ENCODE measurements around the gene USP48. TPM values are rescaled to one million over a fixed set of nuclear protein-coding genes. Genes with fewer than 3 reads are reported as not detected.

USP48 gene
- total RNA-seq, 2 experiments from 2014 or later: 72.1 to 72.4 TPM

DNA sequence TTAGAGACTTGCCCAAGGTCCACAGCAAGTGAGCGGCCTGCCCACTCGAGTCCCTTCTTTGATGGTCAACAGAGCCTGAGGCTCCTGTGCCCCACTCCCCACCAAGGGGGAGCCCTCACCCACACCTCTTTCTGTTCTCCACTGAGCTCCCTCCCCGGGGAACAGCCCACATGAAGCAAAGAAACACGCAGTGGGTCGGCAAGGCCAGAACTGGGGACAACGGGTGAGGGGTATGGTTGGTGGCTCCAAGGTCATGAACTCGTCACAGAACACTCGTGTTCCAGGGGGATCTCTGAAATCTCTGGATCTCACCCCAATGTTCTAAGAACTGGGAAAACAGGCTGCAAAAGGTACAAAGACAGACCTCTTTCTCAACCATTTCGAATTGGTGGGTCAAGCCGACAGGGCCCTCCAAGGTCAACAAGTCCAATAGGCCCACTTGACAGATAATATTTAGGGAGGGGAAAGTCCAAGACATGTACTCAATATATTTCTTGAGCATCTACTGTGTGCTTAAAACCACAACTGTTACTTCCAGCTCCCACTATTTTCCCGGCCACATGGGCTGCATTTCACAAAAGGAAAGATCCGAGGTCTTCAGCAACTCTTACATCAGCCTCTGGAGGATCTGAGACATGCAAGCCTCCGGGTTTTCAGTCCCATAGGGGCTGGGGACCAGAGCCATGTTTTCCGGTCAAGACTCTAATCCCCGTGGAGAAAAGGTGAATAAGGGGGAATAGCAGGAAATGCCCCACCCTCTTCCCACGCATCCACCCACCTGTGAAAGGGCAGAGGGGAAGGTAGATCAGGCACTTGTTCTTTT lies 112.7 kb downstream of the USP48 start:
- no peak overlapping the region for H3K27ac Mint-ChIP-seq
- intact Hi-C loops (cut with micrococcal nuclease): no loop called here
- no peak for ATAC-seq
- H3K36me3 Mint-ChIP-seq (ENCODE audit: low read depth): no peaks in the 10 kb centered on the region
- peaks cover 16% of the 10 kb centered on the region for H3K27me3 Mint-ChIP-seq
- H3K9me3 Mint-ChIP-seq: no peaks in the 10 kb centered on the region
- POLR2A ChIA-PET: no interaction called here
- H3K4me1 Mint-ChIP-seq (ENCODE audit: low read depth): peaks cover 18% of the 10 kb centered on the region
- H3K4me3 Mint-ChIP-seq: peak overlapping the region; percentile 53
- TF ChIP-seq, protein P1, sequence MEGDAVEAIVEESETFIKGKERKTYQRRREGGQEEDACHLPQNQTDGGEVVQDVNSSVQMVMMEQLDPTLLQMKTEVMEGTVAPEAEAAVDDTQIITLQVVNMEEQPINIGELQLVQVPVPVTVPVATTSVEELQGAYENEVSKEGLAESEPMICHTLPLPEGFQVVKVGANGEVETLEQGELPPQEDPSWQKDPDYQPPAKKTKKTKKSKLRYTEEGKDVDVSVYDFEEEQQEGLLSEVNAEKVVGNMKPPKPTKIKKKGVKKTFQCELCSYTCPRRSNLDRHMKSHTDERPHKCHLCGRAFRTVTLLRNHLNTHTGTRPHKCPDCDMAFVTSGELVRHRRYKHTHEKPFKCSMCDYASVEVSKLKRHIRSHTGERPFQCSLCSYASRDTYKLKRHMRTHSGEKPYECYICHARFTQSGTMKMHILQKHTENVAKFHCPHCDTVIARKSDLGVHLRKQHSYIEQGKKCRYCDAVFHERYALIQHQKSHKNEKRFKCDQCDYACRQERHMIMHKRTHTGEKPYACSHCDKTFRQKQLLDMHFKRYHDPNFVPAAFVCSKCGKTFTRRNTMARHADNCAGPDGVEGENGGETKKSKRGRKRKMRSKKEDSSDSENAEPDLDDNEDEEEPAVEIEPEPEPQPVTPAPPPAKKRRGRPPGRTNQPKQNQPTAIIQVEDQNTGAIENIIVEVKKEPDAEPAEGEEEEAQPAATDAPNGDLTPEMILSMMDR (IDR thresholded peaks at IDR 0.05): no peak
- CTCF ChIA-PET: no interaction called here
- no peak for DNase-seq

DNA sequence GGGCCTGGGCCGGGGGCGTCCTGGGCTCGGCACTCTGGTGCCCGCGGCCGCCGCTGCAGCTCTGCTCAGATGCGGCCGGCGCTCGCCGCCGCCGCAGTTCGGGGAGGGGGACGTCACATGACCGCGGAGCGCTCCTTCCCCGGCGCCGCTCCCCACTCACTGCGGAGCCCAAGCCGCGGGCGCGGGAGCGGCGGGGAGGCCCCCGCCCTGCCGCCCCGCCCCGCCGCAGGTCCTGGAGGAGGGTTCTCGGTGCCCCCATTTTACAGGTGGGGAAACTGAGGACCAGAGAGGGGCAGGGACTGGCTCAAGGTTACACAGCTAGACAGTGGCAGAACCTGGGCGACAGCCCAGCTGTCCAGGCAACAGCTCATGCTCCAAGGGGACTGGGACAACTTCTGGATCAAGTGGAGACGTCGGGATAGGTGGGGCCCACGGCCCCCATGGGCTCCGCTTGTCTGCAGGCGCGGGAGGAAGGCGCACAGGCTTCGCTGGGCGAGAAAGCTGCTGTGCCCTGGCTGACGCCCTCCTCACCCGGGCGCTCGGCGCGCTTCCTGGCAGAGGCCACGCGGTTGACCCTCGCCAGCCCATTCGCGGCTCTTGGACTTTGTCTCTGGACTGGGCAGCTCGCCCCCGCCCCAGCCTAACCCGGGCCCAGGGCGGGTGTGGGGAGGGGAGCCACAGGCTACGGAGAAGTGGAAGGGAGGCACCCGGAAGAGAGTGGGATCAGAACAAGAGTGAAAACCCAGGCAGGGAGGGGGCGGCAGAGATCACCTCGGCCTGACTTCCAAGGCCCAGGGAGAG lies 113.5 kb downstream of the USP48 start, which contains the start of gene RAP1GAP:
RAP1GAP (minus strand) TSS at position 100 of the 801 bp plus-strand sequence. CDS start 49,325 bp downstream, outside the sequence.
- Mint-ChIP-seq H3K36me3 (ENCODE audit: low read depth) (no peaks in the 10 kb centered on the region), H3K27ac (no peak within 1 kb of the TSS), H3K4me1 (ENCODE audit: low read depth) (peaks cover 18% of the 10 kb centered on the region), H3K9me3 (no peaks in the 10 kb centered on the region), H3K27me3 (peaks cover 17% of the 10 kb centered on the region), H3K4me3 (peak within 1 kb of the TSS; percentile 53)
- CTCF ChIA-PET: no interaction called here
- TF ChIP-seq, protein P1 (IDR thresholded peaks at IDR 0.05): no peak
- intact Hi-C loops (cut with micrococcal nuclease): no loop called here
- DNase-seq: peak; percentile 40
- POLR2A ChIA-PET: no interaction called here
- peak; percentile 67 for ATAC-seq

DNA sequence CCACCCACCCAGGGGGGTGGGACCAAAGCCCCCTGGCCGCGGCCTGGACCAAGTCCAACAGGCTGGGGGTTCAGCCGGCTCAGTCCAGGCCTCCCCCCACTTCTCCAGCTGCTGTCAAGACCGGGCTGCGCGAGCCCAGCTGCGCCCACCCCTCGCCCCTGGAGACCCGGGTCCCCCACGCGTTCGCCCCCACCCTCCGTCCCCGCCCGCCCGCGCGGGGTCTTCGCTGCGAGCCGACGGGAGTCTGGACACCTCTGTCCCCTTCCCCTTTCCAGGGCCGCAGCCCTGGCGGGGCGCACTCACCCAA lies 114.0 kb downstream of the USP48 start:
- peak overlapping the region; percentile 5 for H3K4me3 Mint-ChIP-seq
- ChIA-PET POLR2A (no interaction called here), CTCF (no interaction called here)
- intact Hi-C loops (cut with micrococcal nuclease): no loop called here
- H3K36me3 Mint-ChIP-seq (ENCODE audit: low read depth): no peaks in the 10 kb centered on the region
- no peak for DNase-seq
- no peaks in the 10 kb centered on the region for H3K9me3 Mint-ChIP-seq
- TF ChIP-seq, protein P1 (IDR thresholded peaks at IDR 0.05): no peak
- ATAC-seq: no peak
- peaks cover 18% of the 10 kb centered on the region for H3K4me1 Mint-ChIP-seq (ENCODE audit: low read depth)
- H3K27me3 Mint-ChIP-seq: peaks cover 20% of the 10 kb centered on the region
- H3K27ac Mint-ChIP-seq: no peak overlapping the region

DNA sequence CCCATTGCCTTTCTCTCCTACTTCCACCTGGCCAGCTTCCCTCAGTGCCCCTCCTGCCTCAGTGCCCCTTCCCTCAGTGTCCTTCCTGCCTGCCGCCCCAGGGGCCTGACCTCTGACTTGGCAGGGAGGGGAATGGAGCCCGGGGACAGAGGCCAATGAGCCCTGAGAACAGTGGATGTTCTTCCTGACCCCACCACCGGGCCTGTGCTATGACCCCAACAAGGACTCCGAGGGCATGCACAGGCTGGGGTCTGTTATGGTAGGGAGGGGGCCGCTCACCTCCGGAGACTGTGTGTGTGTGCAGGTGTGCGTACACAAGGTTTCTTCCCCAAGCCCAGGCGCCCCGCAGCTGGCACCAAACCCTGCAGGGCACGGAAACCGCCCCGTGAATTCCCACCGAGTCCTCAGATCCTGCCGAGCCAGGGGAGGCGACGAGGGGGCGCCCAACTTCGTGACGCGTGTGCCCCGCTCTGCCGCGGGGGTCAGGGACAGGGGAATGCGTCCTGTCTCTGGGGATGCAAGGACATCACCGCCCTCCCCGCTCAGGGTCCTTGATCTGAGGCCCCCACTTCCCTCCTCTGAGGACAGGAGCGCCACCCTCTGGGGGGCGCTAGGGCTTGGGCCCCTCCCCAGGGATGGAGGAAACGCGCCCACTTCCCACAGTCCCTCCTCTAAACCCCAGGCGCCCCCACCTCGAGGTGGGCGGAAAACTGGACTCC lies 114.6 kb downstream of the USP48 start:
- TF ChIP-seq, protein P1 (IDR thresholded peaks at IDR 0.05): no peak
- CTCF ChIA-PET: no interaction called here
- Mint-ChIP-seq H3K27me3 (peaks cover 24% of the 10 kb centered on the region), H3K4me3 (peak overlapping the region; percentile 5), H3K36me3 (ENCODE audit: low read depth) (no peaks in the 10 kb centered on the region), H3K27ac (no peak overlapping the region), H3K9me3 (no peaks in the 10 kb centered on the region), H3K4me1 (ENCODE audit: low read depth) (peaks cover 18% of the 10 kb centered on the region)
- intact Hi-C loops (cut with micrococcal nuclease): no loop called here
- DNase-seq: no peak
- POLR2A ChIA-PET: no interaction called here
- no peak for ATAC-seq
